Liver (tissue), 9 donors: Measurements from ENCODE around the gene NOTCH1. TPM values are rescaled to one million over a fixed set of nuclear protein-coding genes. Genes with fewer than 3 reads are reported as not detected.

ENCODE experiments used
- DNase-seq: peaks from one replicate; pipeline ENCODE4 v3.0.0-alpha.2; 2017; ENCODE audit warnings: low spot score
- H3K27ac ChIP-seq, 2 donors: one replicate each; pipeline ENCODE4 v1.7.0; 2013; ENCODE audit warnings: inconsistent platforms in 2 of 2, low read length in 2 of 2, control low read depth in 1 of 2, low read depth in 1 of 2, mild to moderate bottlenecking in 1 of 2
- H3K27me3 ChIP-seq, 4 donors: one replicate each; pipeline versions ENCODE4 v1.6.1 to v1.7.0; 2013; ENCODE audit warnings: low read length in 3 of 4, inconsistent platforms in 1 of 4, mild to moderate bottlenecking in 1 of 4, moderate library complexity in 1 of 4; ENCODE audit not compliant: control insufficient read depth in 4 of 4, insufficient read depth in 4 of 4
- H3K36me3 ChIP-seq, 4 donors: one replicate each; pipeline versions ENCODE4 v1.6.1 to v1.7.0; 2013; ENCODE audit warnings: low read length in 3 of 4, mild to moderate bottlenecking in 3 of 4, low read depth in 1 of 4, moderate library complexity in 1 of 4; ENCODE audit not compliant: control insufficient read depth in 4 of 4, insufficient read depth in 3 of 4
- H3K4me1 ChIP-seq, 4 donors: one replicate each; pipeline versions ENCODE4 v1.6.1 to v1.7.0; 2013; ENCODE audit warnings: low read length in 3 of 4, mild to moderate bottlenecking in 3 of 4, moderate library complexity in 1 of 4; ENCODE audit not compliant: control insufficient read depth in 4 of 4, insufficient read depth in 4 of 4
- H3K4me3 ChIP-seq, 3 donors: one replicate each; pipeline versions ENCODE4 v1.6.1 to v1.7.0; 2013; ENCODE audit warnings: low read length in 3 of 3, control low read depth in 1 of 3, low read depth in 1 of 3, mild to moderate bottlenecking in 1 of 3
- H3K9ac ChIP-seq, 2 donors: one replicate each; pipeline ENCODE4 v1.7.0; 2013; ENCODE audit warnings: low read length in 2 of 2, mild to moderate bottlenecking in 2 of 2, moderate library complexity in 2 of 2, control low read depth in 1 of 2, low read depth in 1 of 2
- H3K9me3 ChIP-seq, 4 donors: one replicate each; pipeline versions ENCODE4 v1.6.1 to v1.7.0; 2013; ENCODE audit warnings: low read length in 3 of 4; ENCODE audit not compliant: control insufficient read depth in 4 of 4
- ATF3 ChIP-seq: IDR thresholded peaks from 2 replicates; pipeline ENCODE4 v1.6.1; 2016; ENCODE audit warnings: antibody characterized with exemption
- CTCF ChIP-seq: fragments of 150-350 bp; IDR thresholded peaks from 2 replicates; pipeline ENCODE4 v1.5.1; 2017; ENCODE audit warnings: improper control_type of control experiment, low read depth, low read length; ENCODE audit not compliant: missing input control
- EGR1 ChIP-seq, 2 donors: IDR thresholded peaks; 2 replicates each; pipeline ENCODE4 v1.6.1; 2016 to 2018; ENCODE audit warnings: antibody characterized with exemption in 2 of 2, low read depth in 2 of 2
- FOXA1 ChIP-seq: IDR thresholded peaks from 2 replicates; pipeline ENCODE4 v1.6.1; 2016; ENCODE audit warnings: antibody characterized with exemption
- FOXA2 ChIP-seq: IDR thresholded peaks from 2 replicates; pipeline ENCODE4 v1.6.1; 2016; ENCODE audit warnings: antibody characterized with exemption
- GABPA ChIP-seq, 2 donors: IDR thresholded peaks in 1 of 2; conservative IDR thresholded peaks in 1 of 2; 2 replicates each; pipeline ENCODE4 v1.6.1; 2016; ENCODE audit warnings: antibody characterized with exemption in 2 of 2, mild to moderate bottlenecking in 1 of 2, moderate library complexity in 1 of 2
- HNF4A ChIP-seq, 2 donors: conservative IDR thresholded peaks; 2 replicates each; pipeline ENCODE4 v1.6.1; 2016; ENCODE audit warnings: antibody characterized with exemption in 2 of 2, mild to moderate bottlenecking in 2 of 2
- HNF4G ChIP-seq: IDR thresholded peaks from 2 replicates; pipeline ENCODE4 v1.6.1; 2016; ENCODE audit warnings: antibody characterized with exemption
- JUND ChIP-seq, 2 donors: IDR thresholded peaks; 2 replicates each; pipeline ENCODE4 v1.6.1; 2016; ENCODE audit warnings: antibody characterized with exemption in 2 of 2
- RAD21 ChIP-seq, 2 donors: IDR thresholded peaks; 2 replicates each; pipeline ENCODE4 v1.6.1; 2016; ENCODE audit warnings: antibody characterized with exemption in 2 of 2, mild to moderate bottlenecking in 2 of 2
- REST ChIP-seq: IDR thresholded peaks from 2 replicates; pipeline ENCODE4 v1.6.1; 2016; ENCODE audit warnings: antibody characterized with exemption, mild to moderate bottlenecking
- RXRA ChIP-seq, 2 donors: IDR thresholded peaks; 2 replicates each; pipeline ENCODE4 v1.6.1; 2017 to 2018; ENCODE audit warnings: antibody characterized with exemption in 2 of 2, mild to moderate bottlenecking in 1 of 2
- SP1 ChIP-seq: IDR thresholded peaks from 2 replicates; pipeline ENCODE4 v1.6.1; 2018; ENCODE audit warnings: antibody characterized with exemption, mild to moderate bottlenecking
- TAF1 ChIP-seq: conservative IDR thresholded peaks from 2 replicates; pipeline ENCODE4 v1.6.1; 2016; ENCODE audit warnings: antibody characterized with exemption, mild to moderate bottlenecking
- YY1 ChIP-seq: IDR thresholded peaks from 2 replicates; pipeline ENCODE4 v1.6.1; 2016; ENCODE audit warnings: antibody characterized with exemption, mild to moderate bottlenecking
- WGBS: extraction: QIAGEN DNeasy Blood & Tissue Kit; methylation state at CpG from one replicate; pipeline ENCODE4 v1.1.7; 2013; 5-methylcytosine and 5-hydroxymethylcytosine counted together
- polyA plus RNA-seq, 2 donors: library from polyadenylated mRNA; stranded (reverse) in 1 of 2; unstranded in 1 of 2; fragments of 200-250 nt in 1 of 2; fragments of >200 nt in 1 of 2; fragmentation: Nextera tagmentation in 1 of 2; extraction: Ambion mirVana in 1 of 2; gene quantifications; one replicate each; pipeline versions ENCODE4 v1.2.1 to v1.2.3, GENCODE V29; 2013 to 2015
- total RNA-seq, 2 donors: library from RNA; depleted of rRNA; stranded (reverse); fragments of >200 nt; gene quantifications; one replicate each; pipeline ENCODE4 v1.2.3, GENCODE V29; 2014
- donor health status: healthy.
- donor health status: healthy.
- donor health status: healthy.
- donor health status: healthy.
- donor health status: healthy.

NOTCH1 gene
- total and polyA plus RNA-seq, 4 donors = 2.4 to 22.3 (median 8.5) TPM

GRCh38 chr9:136578915-136579649, 33.2 kb upstream of the NOTCH1 start:
- DNase-seq = no peak
- Histone ChIP-seq H3K27me3 (no peaks in the 10 kb centered on the region), H3K9me3 (no peaks in the 10 kb centered on the region), H3K9ac (no peak overlapping the region), H3K4me3 (no peak overlapping the region), H3K36me3 (no peaks in the 10 kb centered on the region), H3K27ac (no peak overlapping the region), H3K4me1 (peaks cover 0 to 15% (median 10%) of the 10 kb centered on the region in 4 donors)
- WGBS = 78% methylated on average over 15 of the region's 15 CpGs
- TF ChIP-seq FOXA2 (no peak), TAF1 (no peak), RXRA (IDR thresholded peaks at IDR 0.05) (no peak), JUND (IDR thresholded peaks at IDR 0.05) (no peak), CTCF (no peak), RAD21 (IDR thresholded peaks at IDR 0.05) (no peak), YY1 (no peak), GABPA (IDR thresholded peaks at IDR 0.05 in 1 of 2, conservative IDR thresholded peaks at IDR 0.05 in 1 of 2) (no peak), HNF4A (conservative IDR thresholded peaks at IDR 0.05) (no peak), EGR1 (IDR thresholded peaks at IDR 0.05; ENCODE audit: low read depth in 2 of 2) (no peak)

GRCh38 chr9:136578626-136578914, 32.7 kb upstream of the NOTCH1 start:
- Histone ChIP-seq H3K36me3 (no peaks in the 10 kb centered on the region), H3K27ac (no peak overlapping the region), H3K9ac (no peak overlapping the region), H3K4me3 (no peak overlapping the region), H3K9me3 (no peaks in the 10 kb centered on the region), H3K27me3 (no peaks in the 10 kb centered on the region), H3K4me1 (peaks cover 0 to 15% (median 9%) of the 10 kb centered on the region in 4 donors)
- 59% methylated on average over 7 of the region's 7 CpGs for WGBS
- no peak for DNase-seq
- TF ChIP-seq HNF4G (no peak), JUND (IDR thresholded peaks at IDR 0.05) (no peak), CTCF (no peak), TAF1 (no peak), FOXA1 (no peak), FOXA2 (no peak), REST (no peak), ATF3 (no peak), RAD21 (IDR thresholded peaks at IDR 0.05) (no peak), HNF4A (conservative IDR thresholded peaks at IDR 0.05) (no peak), YY1 (no peak), RXRA (IDR thresholded peaks at IDR 0.05) (no peak), SP1 (no peak)
